Keratinocyte (primary cell): ENCODE results near the gene RFWD3. TPM values are rescaled to one million over a fixed set of nuclear protein-coding genes. Genes with fewer than 3 reads are reported as not detected.

ENCODE experiments used
- DNase-seq: peaks from one replicate; pipeline ENCODE4 v3.0.0-alpha.2; 2011; ENCODE audit warnings: low read depth, missing footprints, low spot score
- FAIRE-seq: peaks from 2 replicates; lab custom pipeline; 2011; peaks lifted over from hg19 to GRCh38; lab: Jason Lieb, UNC
- H2AFZ ChIP-seq: 2 replicates; pipeline ENCODE4 v1.6.0; 2012; ENCODE audit warnings: low read length, control low read depth, inconsistent platforms; ENCODE audit not compliant: control insufficient read depth
- H3K27ac ChIP-seq: 2 replicates; pipeline ENCODE4 v1.5.1; 2011; ENCODE audit warnings: low read length; ENCODE audit not compliant: control insufficient read depth, insufficient read depth
- H3K27me3 ChIP-seq: 3 replicates; pipeline ENCODE4 v1.6.0; 2011; ENCODE audit warnings: low read length; ENCODE audit not compliant: control insufficient read depth, insufficient read depth; ENCODE audit errors: extremely low read depth
- H3K36me3 ChIP-seq, 2 experiments: 2 replicates in 1 of 2; 3 replicates in 1 of 2; pipeline ENCODE4 v1.5.1; 2011; ENCODE audit warnings: low read length in 2 of 2, mild to moderate bottlenecking in 1 of 2; ENCODE audit not compliant: control insufficient read depth in 2 of 2, insufficient read depth in 2 of 2; ENCODE audit errors: extremely low read depth in 1 of 2
- H3K4me1 ChIP-seq: 3 replicates; pipeline ENCODE4 v1.5.1; 2011; ENCODE audit warnings: low read length; ENCODE audit not compliant: control insufficient read depth, insufficient read depth; ENCODE audit errors: extremely low read depth
- H3K4me2 ChIP-seq: 3 replicates; pipeline ENCODE4 v1.6.0; 2011; ENCODE audit warnings: low read depth, low read length; ENCODE audit not compliant: control insufficient read depth, insufficient read depth; ENCODE audit errors: extremely low read depth
- H3K4me3 ChIP-seq, 3 experiments: fragments of 200-600 bp in 1 of 3; sonication (generic) in 1 of 3; 2 replicates in 2 of 3; 3 replicates in 1 of 3; pipeline ENCODE4 v1.5.1; 2011 to 2016; ENCODE audit warnings: low read length in 3 of 3, mild to moderate bottlenecking in 3 of 3, control low read depth in 2 of 3, inconsistent platforms in 1 of 3, low read depth in 1 of 3, mixed read lengths in 1 of 3, mixed run types in 1 of 3, moderate library complexity in 1 of 3; ENCODE audit not compliant: control insufficient read depth in 2 of 3, insufficient read depth in 2 of 3; ENCODE audit errors: extremely low read depth in 1 of 3
- H3K79me2 ChIP-seq: 2 replicates; pipeline ENCODE4 v1.6.0; 2012; ENCODE audit warnings: low read length; ENCODE audit not compliant: control insufficient read depth, insufficient read depth
- H3K9ac ChIP-seq: 3 replicates; pipeline ENCODE4 v1.6.0; 2011; ENCODE audit warnings: low read length; ENCODE audit not compliant: control insufficient read depth, insufficient read depth; ENCODE audit errors: extremely low read depth
- H3K9me1 ChIP-seq: 3 replicates; pipeline ENCODE4 v1.6.0; 2011; ENCODE audit warnings: low read length; ENCODE audit not compliant: control insufficient read depth, insufficient read depth; ENCODE audit errors: extremely low read depth
- H3K9me3 ChIP-seq: 2 replicates; pipeline ENCODE4 v1.5.1; 2012; ENCODE audit warnings: low read depth, low read length; ENCODE audit not compliant: control insufficient read depth
- H4K20me1 ChIP-seq: 3 replicates; pipeline ENCODE4 v1.6.0; 2011; ENCODE audit warnings: low read length; ENCODE audit not compliant: control insufficient read depth, insufficient read depth; ENCODE audit errors: extremely low read depth
- EZH2 ChIP-seq: IDR thresholded peaks from one replicate; pipeline ENCODE4 v1.6.1; 2012; ENCODE audit warnings: inconsistent platforms, mild to moderate bottlenecking, low read length, moderate library complexity
- dilution Hi-C: fragments of 300-500 bp; cut with MboI; formaldehyde crosslinking; loops from one replicate; pipeline ENCODE4 v1.7.0; 2020; ENCODE audit warnings: low sequenced_read_pairs; ENCODE audit not compliant: extremely low pct_ligation_motif_present
- polyA plus RNA-seq, 5 experiments: library from polyadenylated mRNA; depleted of rRNA in 3 of 5; stranded (reverse) in 3 of 5; stranded (forward) in 1 of 5; unstranded in 1 of 5; fragments of >200 nt; gene quantifications; 1 replicate in 1 of 5; 2 replicates in 3 of 5; 3 replicates in 1 of 5; pipeline versions ENCODE4 v1.2.1 to v1.2.3, GENCODE V29; 2011 to 2012; ENCODE audit warnings: missing spikeins in 2 of 5, low read depth in 1 of 5, low replicate concordance in 1 of 5
- TF ChIP-seq, protein P1 (sequence below), 3 experiments: IDR thresholded peaks in 1 of 3; conservative IDR thresholded peaks in 1 of 3; optimal IDR thresholded peaks in 1 of 3; 2 replicates in 2 of 3; 3 replicates in 1 of 3; pipeline versions ENCODE3 to v1.5.1; 2011; ENCODE audit warnings: low read length in 3 of 3, mild to moderate bottlenecking in 3 of 3, moderate library complexity in 2 of 3, control low read depth in 1 of 3, inconsistent platforms in 1 of 3; ENCODE audit not compliant: insufficient read depth in 2 of 3; ENCODE audit errors: extremely low read depth in 1 of 3

Gene RFWD3
- polyA plus RNA-seq, 1 donor (not counting 4 experiments of a cell fraction or from before 2014, with no cell fraction given): 29.2 TPM

GRCh38 chr16:74591876-74592650 is 74.6 kb downstream of the RFWD3 start:
- DNase-seq (no peak), FAIRE-seq (no peak)
- Histone ChIP-seq H3K27ac (no peak overlapping the region), H3K9me1 (peaks cover 3% of the 10 kb centered on the region), H3K4me2 (no peak overlapping the region), H3K79me2 (peaks cover 79% of the 10 kb centered on the region), H3K36me3 (peaks cover 0 to 3% of the 10 kb centered on the region in 2 experiments), H3K9ac (no peak overlapping the region), H3K4me3 (no peak overlapping the region), H3K4me1 (peaks cover 5% of the 10 kb centered on the region), H3K9me3 (no peaks in the 10 kb centered on the region), H3K27me3 (no peaks in the 10 kb centered on the region), H4K20me1 (no peaks in the 10 kb centered on the region), H2AFZ (no peak overlapping the region)
- TF ChIP-seq EZH2: no peak
- TF ChIP-seq, protein P1, sequence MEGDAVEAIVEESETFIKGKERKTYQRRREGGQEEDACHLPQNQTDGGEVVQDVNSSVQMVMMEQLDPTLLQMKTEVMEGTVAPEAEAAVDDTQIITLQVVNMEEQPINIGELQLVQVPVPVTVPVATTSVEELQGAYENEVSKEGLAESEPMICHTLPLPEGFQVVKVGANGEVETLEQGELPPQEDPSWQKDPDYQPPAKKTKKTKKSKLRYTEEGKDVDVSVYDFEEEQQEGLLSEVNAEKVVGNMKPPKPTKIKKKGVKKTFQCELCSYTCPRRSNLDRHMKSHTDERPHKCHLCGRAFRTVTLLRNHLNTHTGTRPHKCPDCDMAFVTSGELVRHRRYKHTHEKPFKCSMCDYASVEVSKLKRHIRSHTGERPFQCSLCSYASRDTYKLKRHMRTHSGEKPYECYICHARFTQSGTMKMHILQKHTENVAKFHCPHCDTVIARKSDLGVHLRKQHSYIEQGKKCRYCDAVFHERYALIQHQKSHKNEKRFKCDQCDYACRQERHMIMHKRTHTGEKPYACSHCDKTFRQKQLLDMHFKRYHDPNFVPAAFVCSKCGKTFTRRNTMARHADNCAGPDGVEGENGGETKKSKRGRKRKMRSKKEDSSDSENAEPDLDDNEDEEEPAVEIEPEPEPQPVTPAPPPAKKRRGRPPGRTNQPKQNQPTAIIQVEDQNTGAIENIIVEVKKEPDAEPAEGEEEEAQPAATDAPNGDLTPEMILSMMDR (optimal IDR thresholded peaks at IDR 0.05 in 1 of 3, IDR thresholded peaks at IDR 0.05 in 1 of 3, conservative IDR thresholded peaks at IDR 0.05 in 1 of 3; ENCODE audit: extremely low read depth in 1 of 3, insufficient read depth in 2 of 3, low read length in 3 of 3): no peak
- dilution Hi-C loops: no loop called here

GRCh38 chr16:74586948-74587347 is 79.7 kb downstream of the RFWD3 start:
- no peak overlapping the region for H2AFZ ChIP-seq
- H3K27me3 ChIP-seq: no peaks in the 10 kb centered on the region
- dilution Hi-C loops: no loop called here
- no peak overlapping the region for H3K27ac ChIP-seq
- peaks cover 80% of the 10 kb centered on the region for H3K79me2 ChIP-seq
- H4K20me1 ChIP-seq: no peaks in the 10 kb centered on the region
- H3K36me3 ChIP-seq: no peaks in the 10 kb centered on the region
- no peaks in the 10 kb centered on the region for H3K4me1 ChIP-seq
- H3K4me3 ChIP-seq: no peak overlapping the region
- no peak overlapping the region for H3K9ac ChIP-seq
- TF ChIP-seq, protein P1 (optimal IDR thresholded peaks at IDR 0.05 in 1 of 3, IDR thresholded peaks at IDR 0.05 in 1 of 3, conservative IDR thresholded peaks at IDR 0.05 in 1 of 3; ENCODE audit: extremely low read depth in 1 of 3, insufficient read depth in 2 of 3, low read length in 3 of 3): no peak
- TF ChIP-seq EZH2: no peak
- FAIRE-seq (no peak), DNase-seq (no peak)
- no peaks in the 10 kb centered on the region for H3K9me3 ChIP-seq
- no peaks in the 10 kb centered on the region for H3K9me1 ChIP-seq
- no peak overlapping the region for H3K4me2 ChIP-seq
